ENCODE results near the gene SLC25A33.

Gene SLC25A33

GRCh38 chr1:9551984-9552383, 12.7 kb downstream of the SLC25A33 start:
- Histone ChIP-seq H2AFZ (ENCODE audit: low read depth, low read length) (no peak overlapping the region), H3K9me3 (ENCODE audit: insufficient read depth, low read length, severe bottlenecking) (no peaks in the 10 kb centered on the region), H3K4me1 (ENCODE audit: insufficient read depth, low read length) (no peaks in the 10 kb centered on the region), H3K79me2 (ENCODE audit: insufficient read depth, low read length) (peaks cover 81% of the 10 kb centered on the region), H3K27ac (ENCODE audit: low read length) (no peak overlapping the region), H3K4me2 (ENCODE audit: insufficient read depth, low read length) (no peak overlapping the region), H4K20me1 (ENCODE audit: insufficient read depth, low read length) (peaks cover 66% of the 10 kb centered on the region), H3K9ac (ENCODE audit: low read depth, low read length) (no peak overlapping the region), H3K27me3 (ENCODE audit: insufficient read depth, low read length, poor library complexity) (no peaks in the 10 kb centered on the region), H3K4me3 (ENCODE audit: low read depth in 1 of 2, low read length in 2 of 2) (no peak overlapping the region), H3K36me3 (ENCODE audit: insufficient read depth, low read length) (peaks cover 59% of the 10 kb centered on the region)
- DNase-seq (no peak), ATAC-seq (ENCODE audit: insufficient read depth, low read depth) (no peak)
- no peak for TF ChIP-seq CTCF (IDR thresholded peaks at IDR 0.05; ENCODE audit: borderline replicate concordance, extremely low read depth, low read length, poor library complexity, severe bottlenecking)
- TF ChIP-seq EZH2 (IDR thresholded peaks at IDR 0.05; ENCODE audit: borderline replicate concordance, low read depth, low read length, severe bottlenecking), result no peak

GRCh38 chr1:9553736-9554144, 14.5 kb downstream of the SLC25A33 start:
- Histone ChIP-seq H3K79me2 (ENCODE audit: insufficient read depth, low read length) (peaks cover 77% of the 10 kb centered on the region), H3K9me3 (ENCODE audit: insufficient read depth, low read length, severe bottlenecking) (no peaks in the 10 kb centered on the region), H3K9ac (ENCODE audit: low read depth, low read length) (no peak overlapping the region), H3K27ac (ENCODE audit: low read length) (no peak overlapping the region), H3K36me3 (ENCODE audit: insufficient read depth, low read length) (peaks cover 69% of the 10 kb centered on the region), H3K27me3 (ENCODE audit: insufficient read depth, low read length, poor library complexity) (no peaks in the 10 kb centered on the region), H3K4me1 (ENCODE audit: insufficient read depth, low read length) (no peaks in the 10 kb centered on the region), H4K20me1 (ENCODE audit: insufficient read depth, low read length) (peaks cover 55% of the 10 kb centered on the region), H3K4me2 (ENCODE audit: insufficient read depth, low read length) (no peak overlapping the region), H3K4me3 (ENCODE audit: low read depth in 1 of 2, low read length in 2 of 2) (no peak overlapping the region), H2AFZ (ENCODE audit: low read depth, low read length) (no peak overlapping the region)
- ATAC-seq (ENCODE audit: insufficient read depth, low read depth) (no peak), DNase-seq (no peak)
- TF ChIP-seq EZH2 (IDR thresholded peaks at IDR 0.05; ENCODE audit: borderline replicate concordance, low read depth, low read length, severe bottlenecking) (no peak), CTCF (IDR thresholded peaks at IDR 0.05; ENCODE audit: borderline replicate concordance, extremely low read depth, low read length, poor library complexity, severe bottlenecking) (no peak)

GRCh38 chr1:9555942-9556341, 16.7 kb downstream of the SLC25A33 start:
- no peak overlapping the region for H2AFZ ChIP-seq (ENCODE audit: low read depth, low read length)
- no peak for DNase-seq
- H3K4me1 ChIP-seq (ENCODE audit: insufficient read depth, low read length), result no peaks in the 10 kb centered on the region
- H3K27ac ChIP-seq (ENCODE audit: low read length), result no peak overlapping the region
- peaks cover 40% of the 10 kb centered on the region; the same call in 1 of the 2 replicates for H4K20me1 ChIP-seq (ENCODE audit: insufficient read depth, low read length)
- H3K9me3 ChIP-seq (ENCODE audit: insufficient read depth, low read length, severe bottlenecking), result no peaks in the 10 kb centered on the region
- peaks cover 68% of the 10 kb centered on the region for H3K79me2 ChIP-seq (ENCODE audit: insufficient read depth, low read length)
- TF ChIP-seq EZH2 (IDR thresholded peaks at IDR 0.05; ENCODE audit: borderline replicate concordance, low read depth, low read length, severe bottlenecking) (no peak), CTCF (IDR thresholded peaks at IDR 0.05; ENCODE audit: borderline replicate concordance, extremely low read depth, low read length, poor library complexity, severe bottlenecking) (no peak)
- H3K4me3 ChIP-seq (ENCODE audit: low read depth in 1 of 2, low read length in 2 of 2), result no peak overlapping the region
- H3K9ac ChIP-seq (ENCODE audit: low read depth, low read length), result no peak overlapping the region
- no peak for ATAC-seq (ENCODE audit: insufficient read depth, low read depth)
- H3K27me3 ChIP-seq (ENCODE audit: insufficient read depth, low read length, poor library complexity), result no peaks in the 10 kb centered on the region
- H3K4me2 ChIP-seq (ENCODE audit: insufficient read depth, low read length), result no peak overlapping the region
- H3K36me3 ChIP-seq (ENCODE audit: insufficient read depth, low read length), result peaks cover 68% of the 10 kb centered on the region

- Histone ChIP-seq H3K79me2 (ENCODE audit: insufficient read depth, low read length) (peaks cover 65% of the 10 kb centered on the region), H2AFZ (ENCODE audit: low read depth, low read length) (no peak overlapping the region), H3K36me3 (ENCODE audit: insufficient read depth, low read length) (peaks cover 79% of the 10 kb centered on the region), H4K20me1 (ENCODE audit: insufficient read depth, low read length) (peaks cover 30% of the 10 kb centered on the region; the same call in 1 of the 2 replicates), H3K27me3 (ENCODE audit: insufficient read depth, low read length, poor library complexity) (no peaks in the 10 kb centered on the region), H3K4me1 (ENCODE audit: insufficient read depth, low read length) (no peaks in the 10 kb centered on the region), H3K9ac (ENCODE audit: low read depth, low read length) (no peak overlapping the region), H3K27ac (ENCODE audit: low read length) (no peak overlapping the region; the same call in 1 of the 2 replicates), H3K4me2 (ENCODE audit: insufficient read depth, low read length) (no peak overlapping the region), H3K4me3 (ENCODE audit: low read depth in 1 of 2, low read length in 2 of 2) (no peak overlapping the region), H3K9me3 (ENCODE audit: insufficient read depth, low read length, severe bottlenecking) (no peaks in the 10 kb centered on the region)
- TF ChIP-seq CTCF (IDR thresholded peaks at IDR 0.05; ENCODE audit: borderline replicate concordance, extremely low read depth, low read length, poor library complexity, severe bottlenecking) (no peak), EZH2 (IDR thresholded peaks at IDR 0.05; ENCODE audit: borderline replicate concordance, low read depth, low read length, severe bottlenecking) (no peak)
- ATAC-seq (ENCODE audit: insufficient read depth, low read depth) (no peak), DNase-seq (no peak)
Measured at GRCh38 chr1:9557624-9558023, 18.4 kb downstream of the SLC25A33 start.

All from DND-41 (cell line).